HepG2 (cell line): ENCODE measurements around the gene AP1G1. TPM values are rescaled to one million over a fixed set of nuclear protein-coding genes. Genes with fewer than 3 reads are reported as not detected.

Experiments used
- ATAC-seq: fragments of 200-7000 bp; cut with Tn5 transposase; 3 replicates; pipeline ENCODE4 v1.9.1; 2020; ENCODE audit warnings: mild to moderate bottlenecking, moderate library complexity
- BruUV-seq: library from RNA; stranded (reverse); fragments of 400-500 nt; replicated peaks from 2 replicates; lab custom pipeline; 2021; lab: Mats Ljungman, UMichigan
- CTCF ChIA-PET: fragments of 300-600 bp; formaldehyde crosslinking; extraction: SDS; loops from one replicate; lab custom pipeline; 2021; ENCODE audit warnings: low total read pairs, inconsistent platforms, low intra/inter-chr PET ratio; lab: Yijun Ruan, JAX
- POLR2A ChIA-PET: fragments of 350-600 bp; sonication (Branson Sonifier 250); formaldehyde crosslinking; loops from one replicate; lab custom pipeline; 2020; ENCODE audit warnings: antibody characterized with exemption, inconsistent platforms; lab: Yijun Ruan, JAX
- DNase-seq: peaks from one replicate; pipeline ENCODE4 v3.0.0-alpha.2; 2015; ENCODE audit warnings: low spot score
- FAIRE-seq: peaks from 3 replicates; lab custom pipeline; 2011; peaks lifted over from hg19 to GRCh38; lab: Jason Lieb, UNC
- H2AFZ ChIP-seq: one replicate; pipeline ENCODE4 v1.6.1; 2011; ENCODE audit warnings: low read length, inconsistent platforms
- H3K27ac ChIP-seq: fragments of 300-600 bp; 3 replicates; pipeline ENCODE4 v1.8.0; 2011; ENCODE audit warnings: mixed run types, mild to moderate bottlenecking, mixed read lengths, low read length, inconsistent platforms; ENCODE audit not compliant: insufficient read depth; ENCODE audit errors: extremely low read length
- H3K27me3 ChIP-seq, 2 experiments: fragments of 200-600 bp in 1 of 2; 2 replicates in 1 of 2; 3 replicates in 1 of 2; pipeline versions ENCODE4 v1.6.0 to v1.8.0; 2011; ENCODE audit warnings: low read length in 2 of 2, mild to moderate bottlenecking in 2 of 2, moderate library complexity in 2 of 2, inconsistent platforms in 1 of 2; ENCODE audit not compliant: insufficient read depth in 2 of 2, control insufficient read depth in 1 of 2
- H3K36me3 ChIP-seq, 2 experiments: fragments of 200-600 bp in 1 of 2; replicated peaks in 1 of 2; 2 replicates in 1 of 2; 3 replicates in 1 of 2; pipeline versions ENCODE4 v1.5.1 to v1.8.0; 2011; ENCODE audit warnings: low read length in 2 of 2, inconsistent platforms in 1 of 2; ENCODE audit not compliant: insufficient read depth in 2 of 2, control insufficient read depth in 1 of 2
- H3K4me1 ChIP-seq: 2 replicates; pipeline ENCODE4 v1.5.1; 2012; ENCODE audit warnings: low read length, inconsistent platforms; ENCODE audit not compliant: insufficient read depth
- H3K4me2 ChIP-seq: 2 replicates; pipeline ENCODE4 v1.6.0; 2011; ENCODE audit warnings: low read depth, low read length, inconsistent platforms
- H3K4me3 ChIP-seq, 3 experiments: fragments of 200-600 bp in 1 of 3; sonication (generic), shearing (Covaris generic) in 1 of 3; replicated peaks in 1 of 3; 2 replicates each; pipeline ENCODE4 v1.5.1; 2011 to 2016; ENCODE audit warnings: low read length in 3 of 3, inconsistent platforms in 2 of 3, low read depth in 2 of 3, mild to moderate bottlenecking in 2 of 3, control low read depth in 1 of 3, mixed read lengths in 1 of 3; ENCODE audit not compliant: insufficient read depth in 1 of 3
- H3K79me2 ChIP-seq: one replicate; pipeline ENCODE4 v1.6.1; 2011; ENCODE audit warnings: low read length, inconsistent platforms; ENCODE audit not compliant: insufficient read depth
- H3K9ac ChIP-seq: 2 replicates; pipeline ENCODE4 v1.6.0; 2011; ENCODE audit warnings: mild to moderate bottlenecking, low read depth, low read length, inconsistent platforms; ENCODE audit not compliant: insufficient read depth
- H3K9me3 ChIP-seq: 2 replicates; pipeline ENCODE4 v1.5.1; 2012; ENCODE audit warnings: mild to moderate bottlenecking, low read length
- H4K20me1 ChIP-seq: 2 replicates; pipeline ENCODE4 v1.6.0; 2011; ENCODE audit warnings: inconsistent platforms, mild to moderate bottlenecking, low read length, moderate library complexity; ENCODE audit not compliant: insufficient read depth
- CBX1 ChIP-seq: IDR thresholded peaks from one replicate; pipeline ENCODE4 v1.6.1; 2016; ENCODE audit warnings: antibody characterized with exemption, low read depth
- ELF1 ChIP-seq: sonication (generic); formaldehyde crosslinking; IDR thresholded peaks from 2 replicates; pipeline ENCODE4 v1.4.0; 2020; ENCODE audit warnings: missing genetic modification reagents
- FOXJ3 ChIP-seq: sonication (generic); formaldehyde crosslinking; IDR thresholded peaks from 2 replicates; pipeline ENCODE4 v1.4.0; 2020; ENCODE audit warnings: missing genetic modification reagents, mild to moderate bottlenecking, borderline replicate concordance
- HDAC1 ChIP-seq: sonication (generic); formaldehyde crosslinking; IDR thresholded peaks from 2 replicates; pipeline ENCODE4 v1.5.1; 2020; ENCODE audit warnings: mild to moderate bottlenecking, missing genetic modification reagents
- KLF6 ChIP-seq: IDR thresholded peaks from 2 replicates; pipeline ENCODE4 v1.8.0; 2016; ENCODE audit warnings: missing biosample characterization, missing genetic modification reagents
- MTF2 ChIP-seq: sonication (generic); formaldehyde crosslinking; IDR thresholded peaks from 2 replicates; pipeline ENCODE4 v1.5.0; 2020; ENCODE audit warnings: missing genetic modification reagents, borderline replicate concordance
- PHF20 ChIP-seq: sonication (generic); formaldehyde crosslinking; IDR thresholded peaks from 2 replicates; pipeline ENCODE4 v1.5.0; 2020; ENCODE audit warnings: mild to moderate bottlenecking, missing genetic modification reagents
- SALL1 ChIP-seq: sonication (generic); formaldehyde crosslinking; IDR thresholded peaks from 2 replicates; pipeline ENCODE4 v1.8.0; 2022; ENCODE audit warnings: mild to moderate bottlenecking, missing genetic modification reagents
- SMARCE1 ChIP-seq: fragments of 450-650 bp; IDR thresholded peaks from 2 replicates; pipeline ENCODE4 v1.6.1; 2017; ENCODE audit warnings: borderline replicate concordance
- TCF7L2 ChIP-seq: IDR thresholded peaks from 2 replicates; pipeline ENCODE4 v1.6.1; 2011; ENCODE audit warnings: mild to moderate bottlenecking, low read depth, low read length, moderate library complexity
- U2AF1 ChIP-seq: fragments of 200-400 bp; formaldehyde crosslinking; optimal IDR thresholded peaks from 2 replicates; pipeline ENCODE3; 2017; ENCODE audit warnings: mild to moderate bottlenecking, low read depth, low read length
- ZBTB20 ChIP-seq: sonication (generic); formaldehyde crosslinking; IDR thresholded peaks from 2 replicates; pipeline ENCODE4 v1.8.1; 2023; ENCODE audit warnings: missing genetic modification reagents, low read depth, mild to moderate bottlenecking, borderline replicate concordance
- ZBTB8A ChIP-seq: sonication (generic); formaldehyde crosslinking; IDR thresholded peaks from 2 replicates; pipeline ENCODE4 v1.4.0; 2020; ENCODE audit warnings: mild to moderate bottlenecking, low read depth, missing genetic modification reagents, borderline replicate concordance
- ZNF256 ChIP-seq: sonication (generic); formaldehyde crosslinking; conservative IDR thresholded peaks from 2 replicates; pipeline ENCODE4 v1.4.0; 2020; ENCODE audit warnings: missing genetic modification reagents
- ZNF296 ChIP-seq: sonication (generic); formaldehyde crosslinking; conservative IDR thresholded peaks from 2 replicates; pipeline ENCODE4 v1.5.0; 2020; ENCODE audit warnings: mild to moderate bottlenecking, missing genetic modification reagents
- ZNF484 ChIP-seq: sonication (generic); formaldehyde crosslinking; IDR thresholded peaks from 2 replicates; pipeline ENCODE4 v1.5.1; 2020; ENCODE audit warnings: mild to moderate bottlenecking, low read depth, missing genetic modification reagents, borderline replicate concordance
- ZNF563 ChIP-seq: sonication (generic); formaldehyde crosslinking; IDR thresholded peaks from 2 replicates; pipeline ENCODE4 v1.8.0; 2022; ENCODE audit warnings: mild to moderate bottlenecking, moderate library complexity, missing genetic modification reagents
- ZNF577 ChIP-seq: sonication (generic); formaldehyde crosslinking; IDR thresholded peaks from 2 replicates; pipeline ENCODE4 v1.4.0; 2020; ENCODE audit warnings: mild to moderate bottlenecking, low read depth, missing genetic modification reagents, borderline replicate concordance
- ZNF782 ChIP-seq: sonication (generic); formaldehyde crosslinking; IDR thresholded peaks from 2 replicates; pipeline ENCODE4 v1.4.0; 2020; ENCODE audit warnings: missing genetic modification reagents, mild to moderate bottlenecking, borderline replicate concordance
- ZNF883 ChIP-seq: sonication (generic); formaldehyde crosslinking; IDR thresholded peaks from 2 replicates; pipeline ENCODE4 v1.5.1; 2020; ENCODE audit warnings: mild to moderate bottlenecking, missing genetic modification reagents; ENCODE audit errors: not compliant biosample characterization
- WGBS: methylation state at CpG from one replicate; pipeline ENCODE4 v1.1.6; 2017; ENCODE audit warnings: low lambda C conversion rate; 5-methylcytosine and 5-hydroxymethylcytosine counted together
- in situ Hi-C: cut with HindIII; loops from 2 replicates; pipeline ENCODE4 v1.10.0; 2017; ENCODE audit warnings: low pct_unique_long_range_greater_than_20kb; ENCODE audit not compliant: extremely low pct_ligation_motif_present
- intact Hi-C: fragments of 100-400 bp; cut with micrococcal nuclease; formaldehyde crosslinking; loops from one replicate; pipeline ENCODE4 v1.10.0; 2022; ENCODE audit not compliant: unreplicated experiment
- polyA plus RNA-seq, 8 experiments: library from polyadenylated mRNA; depleted of rRNA in 3 of 8; stranded (reverse) in 7 of 8; unstranded in 1 of 8; fragments of >200 nt; fragmentation: Illumina TruSeq in 4 of 8; extraction: Trizol in 4 of 8; gene quantifications; 2 replicates each; pipeline versions ENCODE4 v1.2.1 to v1.2.3, GENCODE V29; 2011 to 2016; ENCODE audit warnings: low read depth in 4 of 8, missing spikeins in 1 of 8, mixed read lengths in 1 of 8; ENCODE audit not compliant: insufficient read depth in 1 of 8
- total RNA-seq, 5 experiments: library from RNA; depleted of rRNA; stranded (reverse); fragments of >200 nt; fragmentation: Illumina TruSeq; extraction: Trizol; gene quantifications; 2 replicates each; pipeline ENCODE4 v1.2.3, GENCODE V29; 2016; ENCODE audit warnings: low read depth in 1 of 5
- TF ChIP-seq, protein P1 (sequence below): sonication (generic); formaldehyde crosslinking; IDR thresholded peaks from 2 replicates; pipeline ENCODE4 v1.8.1; 2023; ENCODE audit warnings: mild to moderate bottlenecking, inconsistent platforms, moderate library complexity, missing genetic modification reagents, borderline replicate concordance
- TF ChIP-seq, protein P2 (sequence below): sonication (generic); formaldehyde crosslinking; IDR thresholded peaks from 2 replicates; pipeline ENCODE4 v1.8.1; 2023; ENCODE audit warnings: mild to moderate bottlenecking, missing genetic modification reagents, borderline replicate concordance
- TF ChIP-seq, protein P3 (sequence below): sonication (generic); formaldehyde crosslinking; conservative IDR thresholded peaks from 2 replicates; pipeline ENCODE4 v1.5.0; 2020; ENCODE audit warnings: missing genetic modification reagents

AP1G1 gene
- total and polyA plus RNA-seq, 2 of the 13 experiments (the other 11 are each of a cell fraction or from before 2014, with no cell fraction given) = 62.2 to 66.2 TPM

DNA sequence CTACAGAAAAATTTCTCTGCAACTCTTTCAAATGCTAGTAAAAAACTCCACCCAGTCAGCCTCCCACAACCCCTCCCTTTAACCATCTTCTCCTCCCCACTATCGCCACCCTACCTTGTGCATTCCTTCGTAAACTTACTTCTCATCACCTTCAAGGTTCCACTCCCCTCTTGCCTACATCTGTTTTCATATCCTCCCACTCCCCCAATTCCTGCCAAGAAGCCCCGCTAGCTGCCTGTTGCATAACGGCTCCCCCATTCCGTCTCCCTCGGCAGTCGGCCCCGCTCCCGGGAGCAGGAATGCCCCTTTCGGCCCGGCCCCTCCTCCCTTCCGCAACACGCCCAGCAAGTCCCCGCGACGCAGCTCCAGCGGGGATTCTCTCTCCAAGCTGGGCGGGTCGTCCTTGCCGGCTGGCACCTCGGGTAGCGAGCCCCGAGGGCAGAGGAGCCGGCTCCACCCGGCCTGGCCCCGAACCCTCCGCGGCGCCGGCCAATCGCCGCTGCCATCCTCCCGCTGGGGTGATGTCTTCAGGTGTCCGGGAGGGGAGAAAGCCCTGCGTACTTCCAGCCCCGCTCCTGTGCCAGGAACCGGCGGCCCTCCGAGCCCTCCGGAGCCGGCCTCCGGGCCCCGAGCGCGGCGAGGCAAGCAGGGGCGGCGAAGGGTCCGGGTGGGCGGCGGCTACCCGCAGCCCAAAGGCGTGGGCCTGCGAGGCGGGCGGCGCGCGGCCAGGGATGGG is 85.7 kb downstream of the AP1G1 start:
- FAIRE-seq (no peak), ATAC-seq (peak; percentile 74), DNase-seq (peak; percentile 68)
- ChIA-PET CTCF (no interaction called here), POLR2A (interaction anchor here (0.8 to 1.0 kb wide), 2 partner anchors 10 to 158 kb away, joined by 3 read pairs; no protein-coding TSS in a partner anchor)
- H3K27ac ChIP-seq = peak overlapping the region; percentile 69
- no peak overlapping the region for H2AFZ ChIP-seq
- H3K9ac ChIP-seq = peak overlapping the region; percentile 80
- 1% methylated on average over 28 of the region's 59 CpGs for WGBS
- H4K20me1 ChIP-seq = peaks cover 4% of the 10 kb centered on the region; the same call in 1 of the 2 replicates
- H3K4me1 ChIP-seq = peaks cover 38% of the 10 kb centered on the region
- BruUV-seq = no TSS peak
- H3K9me3 ChIP-seq = no peaks in the 10 kb centered on the region
- H3K4me2 ChIP-seq = peak overlapping the region; percentile 98
- H3K79me2 ChIP-seq = peaks cover 6% of the 10 kb centered on the region
- no peaks in the 10 kb centered on the region for H3K36me3 ChIP-seq
- intact Hi-C loops (loop anchor here (5.0 kb wide), 1 partner anchor 51 kb away; no protein-coding TSS in a partner anchor), in situ Hi-C loops (no loop called here)
- H3K4me3 ChIP-seq = peak overlapping the region; percentile 77 to 88 (median 87)
- H3K27me3 ChIP-seq = no peaks in the 10 kb centered on the region; a peak in 1 of 5 replicates
- TF ChIP-seq ZBTB8A (CRISPR knock-in tag) (peak; percentile 34; the same call in 1 of the 2 replicates), ZBTB20 (CRISPR knock-in tag) (peak; percentile 23; the same call in 1 of the 2 replicates), ZNF296 (CRISPR knock-in tag) (no peak), ZNF484 (CRISPR knock-in tag) (no peak), ZNF883 (CRISPR knock-in tag) (peak; percentile 64), SALL1 (peak; percentile 71), ZNF577 (no peak), HDAC1 (CRISPR knock-in tag) (peak; percentile 84), MTF2 (no peak; the same call in 1 of the 2 replicates), SMARCE1 (no peak), ELF1 (peak; percentile 55), ZNF563 (peak; percentile 94), ZNF256 (peak; percentile 57; the same call in 1 of the 2 replicates), FOXJ3 (no peak), PHF20 (CRISPR knock-in tag) (no peak), KLF6 (CRISPR knock-in tag) (no peak), ZNF782 (CRISPR knock-in tag) (peak; percentile 36; the same call in 1 of the 2 replicates), TCF7L2 (no peak), CBX1 (no peak), U2AF1 (no peak)
- TF ChIP-seq, protein P1, sequence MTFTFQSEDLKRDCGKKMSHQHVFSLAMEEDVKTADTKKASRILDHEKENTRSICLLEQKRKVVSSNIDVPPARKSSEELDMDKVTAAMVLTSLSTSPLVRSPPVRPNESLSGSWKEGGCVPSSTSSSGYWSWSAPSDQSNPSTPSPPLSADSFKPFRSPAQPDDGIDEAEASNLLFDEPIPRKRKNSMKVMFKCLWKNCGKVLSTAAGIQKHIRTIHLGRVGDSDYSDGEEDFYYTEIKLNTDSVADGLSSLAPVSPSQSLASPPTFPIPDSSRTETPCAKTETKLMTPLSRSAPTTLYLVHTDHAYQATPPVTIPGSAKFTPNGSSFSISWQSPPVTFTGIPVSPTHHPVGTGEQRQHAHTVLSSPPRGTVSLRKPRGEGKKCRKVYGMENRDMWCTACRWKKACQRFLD (CRISPR knock-in tag) = no peak
- TF ChIP-seq, protein P2, sequence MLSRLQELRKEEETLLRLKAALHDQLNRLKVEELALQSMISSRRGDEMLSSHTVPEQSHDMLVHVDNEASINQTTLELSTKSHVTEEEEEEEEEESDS (CRISPR knock-in tag) = no peak
- TF ChIP-seq, protein P3, sequence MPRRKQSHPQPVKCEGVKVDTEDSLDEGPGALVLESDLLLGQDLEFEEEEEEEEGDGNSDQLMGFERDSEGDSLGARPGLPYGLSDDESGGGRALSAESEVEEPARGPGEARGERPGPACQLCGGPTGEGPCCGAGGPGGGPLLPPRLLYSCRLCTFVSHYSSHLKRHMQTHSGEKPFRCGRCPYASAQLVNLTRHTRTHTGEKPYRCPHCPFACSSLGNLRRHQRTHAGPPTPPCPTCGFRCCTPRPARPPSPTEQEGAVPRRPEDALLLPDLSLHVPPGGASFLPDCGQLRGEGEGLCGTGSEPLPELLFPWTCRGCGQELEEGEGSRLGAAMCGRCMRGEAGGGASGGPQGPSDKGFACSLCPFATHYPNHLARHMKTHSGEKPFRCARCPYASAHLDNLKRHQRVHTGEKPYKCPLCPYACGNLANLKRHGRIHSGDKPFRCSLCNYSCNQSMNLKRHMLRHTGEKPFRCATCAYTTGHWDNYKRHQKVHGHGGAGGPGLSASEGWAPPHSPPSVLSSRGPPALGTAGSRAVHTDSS (CRISPR knock-in tag) = no peak
